HL-60 (cell line): Measurements from ENCODE around the gene CTNND2.

Source experiments
- DNase-seq, 2 experiments: peaks; one replicate each; pipeline ENCODE4 v3.0.0-alpha.2; 2010 to 2020; ENCODE audit warnings: low read depth in 1 of 2, low spot score in 1 of 2
- H3K27ac ChIP-seq: fragments of 250-450 bp; sonication (Bioruptor Pico); replicated peaks from 2 replicates; pipeline ENCODE4 v1.5.1; 2020; ENCODE audit warnings: mild to moderate bottlenecking, moderate library complexity
- H3K27me3 ChIP-seq: fragments of 250-450 bp; sonication (Bioruptor Pico); 2 replicates; pipeline ENCODE4 v1.5.1; 2021; ENCODE audit warnings: mild to moderate bottlenecking, moderate library complexity; ENCODE audit not compliant: insufficient read depth, poor library complexity, severe bottlenecking
- H3K4me3 ChIP-seq: replicated peaks from 2 replicates; pipeline ENCODE4 v1.5.1; 2011; ENCODE audit warnings: mild to moderate bottlenecking, control low read depth, low read length; ENCODE audit not compliant: insufficient read depth
- GABPA ChIP-seq: IDR thresholded peaks from 2 replicates; pipeline ENCODE4 v1.6.1; 2012; ENCODE audit warnings: low read depth
- POLR2AphosphoS5 ChIP-seq: IDR thresholded peaks from 2 replicates; pipeline ENCODE4 v1.6.1; 2012; ENCODE audit warnings: low read depth
- SPI1 ChIP-seq: IDR thresholded peaks from 2 replicates; pipeline ENCODE4 v1.6.1; 2012; ENCODE audit warnings: low read depth, mild to moderate bottlenecking, borderline replicate concordance
- TF ChIP-seq, protein P1 (sequence below): IDR thresholded peaks from one replicate; pipeline ENCODE4 v1.5.1; 2011; ENCODE audit warnings: low read length, control low read depth, inconsistent platforms; ENCODE audit not compliant: insufficient read depth
- TF ChIP-seq, protein P2 (sequence below): IDR thresholded peaks from 2 replicates; pipeline ENCODE4 v1.6.1; 2012; ENCODE audit warnings: low read depth; ENCODE audit not compliant: insufficient replicate concordance

The CTNND2 gene

DNA sequence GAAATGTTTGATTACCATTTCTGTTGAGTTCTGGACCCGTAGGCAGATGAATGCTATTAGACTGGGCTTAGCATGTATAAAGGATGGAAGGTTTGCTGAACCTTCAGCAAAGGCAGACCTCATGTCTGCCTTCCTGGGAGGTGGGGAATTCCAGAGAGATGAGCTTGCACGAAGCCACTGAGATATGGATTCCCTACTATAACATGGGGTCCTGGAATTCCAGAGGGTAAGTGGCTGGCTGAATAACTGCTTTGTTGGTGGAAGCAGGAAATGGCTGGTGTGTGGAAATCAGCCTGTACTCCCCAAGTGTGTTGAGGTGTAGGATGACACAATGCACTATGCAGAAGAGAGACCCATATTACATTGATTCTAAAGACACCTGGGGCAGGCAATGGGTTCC lies 526.4 kb downstream of the CTNND2 start:
- no peak for DNase-seq
- TF ChIP-seq, protein P1, sequence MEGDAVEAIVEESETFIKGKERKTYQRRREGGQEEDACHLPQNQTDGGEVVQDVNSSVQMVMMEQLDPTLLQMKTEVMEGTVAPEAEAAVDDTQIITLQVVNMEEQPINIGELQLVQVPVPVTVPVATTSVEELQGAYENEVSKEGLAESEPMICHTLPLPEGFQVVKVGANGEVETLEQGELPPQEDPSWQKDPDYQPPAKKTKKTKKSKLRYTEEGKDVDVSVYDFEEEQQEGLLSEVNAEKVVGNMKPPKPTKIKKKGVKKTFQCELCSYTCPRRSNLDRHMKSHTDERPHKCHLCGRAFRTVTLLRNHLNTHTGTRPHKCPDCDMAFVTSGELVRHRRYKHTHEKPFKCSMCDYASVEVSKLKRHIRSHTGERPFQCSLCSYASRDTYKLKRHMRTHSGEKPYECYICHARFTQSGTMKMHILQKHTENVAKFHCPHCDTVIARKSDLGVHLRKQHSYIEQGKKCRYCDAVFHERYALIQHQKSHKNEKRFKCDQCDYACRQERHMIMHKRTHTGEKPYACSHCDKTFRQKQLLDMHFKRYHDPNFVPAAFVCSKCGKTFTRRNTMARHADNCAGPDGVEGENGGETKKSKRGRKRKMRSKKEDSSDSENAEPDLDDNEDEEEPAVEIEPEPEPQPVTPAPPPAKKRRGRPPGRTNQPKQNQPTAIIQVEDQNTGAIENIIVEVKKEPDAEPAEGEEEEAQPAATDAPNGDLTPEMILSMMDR, result no peak
- Histone ChIP-seq H3K4me3 (no peak overlapping the region), H3K27me3 (no peaks in the 10 kb centered on the region), H3K27ac (no peak overlapping the region)

DNA sequence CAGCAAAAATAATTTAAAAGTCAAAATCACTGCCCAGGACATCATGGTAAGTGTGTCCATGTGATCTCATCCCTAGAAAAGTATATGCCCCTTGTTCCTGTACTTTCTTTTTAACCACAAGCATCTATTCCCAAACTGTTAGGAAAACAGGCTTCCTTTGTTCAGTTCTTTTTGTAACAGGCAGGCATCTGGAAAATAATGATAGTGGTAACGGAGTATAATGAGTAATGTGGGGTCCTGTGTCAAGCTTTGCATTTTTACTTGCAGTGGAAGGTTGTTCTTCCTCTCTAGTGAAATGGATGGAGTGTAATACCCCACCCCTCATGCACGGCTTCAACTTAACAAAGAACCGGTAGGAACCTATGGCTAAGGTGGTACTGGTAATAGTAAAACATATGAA lies 532.1 kb downstream of the CTNND2 start:
- TF ChIP-seq GABPA (no peak), SPI1 (no peak), POLR2AphosphoS5 (no peak)
- DNase-seq, result no peak
- Histone ChIP-seq H3K27me3 (no peaks in the 10 kb centered on the region), H3K27ac (no peak overlapping the region), H3K4me3 (no peak overlapping the region)

DNA sequence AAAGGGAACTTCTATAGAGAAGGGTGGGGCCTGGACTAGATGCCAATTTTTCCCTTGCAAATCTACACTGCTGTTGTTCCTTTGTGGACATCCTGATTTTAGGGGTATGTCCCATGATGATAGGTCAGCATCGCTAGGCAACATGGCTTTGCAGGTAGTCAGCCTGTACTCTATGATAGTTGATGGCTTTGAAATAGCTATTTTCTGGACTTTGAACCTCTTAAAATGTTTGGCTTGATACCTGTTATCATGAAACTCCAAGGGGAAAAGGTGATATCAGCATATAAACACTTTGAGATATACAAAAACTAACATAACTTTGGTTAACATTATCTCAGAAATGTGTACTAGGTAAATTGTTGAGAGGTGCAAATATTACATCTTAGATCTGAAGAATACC lies 533.2 kb downstream of the CTNND2 start:
- Histone ChIP-seq H3K27ac (no peak overlapping the region), H3K27me3 (no peaks in the 10 kb centered on the region), H3K4me3 (no peak overlapping the region)
- TF ChIP-seq, protein P1, result no peak
- TF ChIP-seq, protein P2, sequence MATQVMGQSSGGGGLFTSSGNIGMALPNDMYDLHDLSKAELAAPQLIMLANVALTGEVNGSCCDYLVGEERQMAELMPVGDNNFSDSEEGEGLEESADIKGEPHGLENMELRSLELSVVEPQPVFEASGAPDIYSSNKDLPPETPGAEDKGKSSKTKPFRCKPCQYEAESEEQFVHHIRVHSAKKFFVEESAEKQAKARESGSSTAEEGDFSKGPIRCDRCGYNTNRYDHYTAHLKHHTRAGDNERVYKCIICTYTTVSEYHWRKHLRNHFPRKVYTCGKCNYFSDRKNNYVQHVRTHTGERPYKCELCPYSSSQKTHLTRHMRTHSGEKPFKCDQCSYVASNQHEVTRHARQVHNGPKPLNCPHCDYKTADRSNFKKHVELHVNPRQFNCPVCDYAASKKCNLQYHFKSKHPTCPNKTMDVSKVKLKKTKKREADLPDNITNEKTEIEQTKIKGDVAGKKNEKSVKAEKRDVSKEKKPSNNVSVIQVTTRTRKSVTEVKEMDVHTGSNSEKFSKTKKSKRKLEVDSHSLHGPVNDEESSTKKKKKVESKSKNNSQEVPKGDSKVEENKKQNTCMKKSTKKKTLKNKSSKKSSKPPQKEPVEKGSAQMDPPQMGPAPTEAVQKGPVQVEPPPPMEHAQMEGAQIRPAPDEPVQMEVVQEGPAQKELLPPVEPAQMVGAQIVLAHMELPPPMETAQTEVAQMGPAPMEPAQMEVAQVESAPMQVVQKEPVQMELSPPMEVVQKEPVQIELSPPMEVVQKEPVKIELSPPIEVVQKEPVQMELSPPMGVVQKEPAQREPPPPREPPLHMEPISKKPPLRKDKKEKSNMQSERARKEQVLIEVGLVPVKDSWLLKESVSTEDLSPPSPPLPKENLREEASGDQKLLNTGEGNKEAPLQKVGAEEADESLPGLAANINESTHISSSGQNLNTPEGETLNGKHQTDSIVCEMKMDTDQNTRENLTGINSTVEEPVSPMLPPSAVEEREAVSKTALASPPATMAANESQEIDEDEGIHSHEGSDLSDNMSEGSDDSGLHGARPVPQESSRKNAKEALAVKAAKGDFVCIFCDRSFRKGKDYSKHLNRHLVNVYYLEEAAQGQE, result no peak
- no peak for DNase-seq

DNA sequence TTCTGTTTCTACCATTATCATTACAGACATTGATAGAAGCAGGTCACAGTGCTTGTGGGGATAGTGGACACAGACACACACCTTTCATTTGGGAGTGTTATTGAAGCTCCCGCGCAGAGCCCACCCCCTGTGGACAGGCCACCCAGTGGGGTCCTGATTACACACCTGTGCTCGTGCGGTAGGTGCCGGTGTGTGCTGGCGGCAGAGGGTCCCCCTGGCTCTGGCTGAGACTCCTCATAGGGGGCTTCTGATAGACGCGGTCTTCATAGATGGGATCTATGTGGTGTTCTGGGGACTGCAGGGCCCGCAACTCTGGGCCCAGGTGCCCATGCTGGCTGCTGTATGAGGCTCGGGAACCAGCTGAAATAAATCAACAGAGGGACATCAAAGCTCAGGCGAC lies 539.7 kb downstream of the CTNND2 start:
- H3K27me3 ChIP-seq, result no peaks in the 10 kb centered on the region
- H3K27ac ChIP-seq, result no peak overlapping the region
- TF ChIP-seq POLR2AphosphoS5, result no peak
- TF ChIP-seq, protein P2, result no peak
- TF ChIP-seq GABPA, result no peak
- TF ChIP-seq, protein P1, result no peak
- no peak for TF ChIP-seq SPI1
- no peak overlapping the region for H3K4me3 ChIP-seq
- no peak for DNase-seq
